ENCODE data around the gene CEMIP.

CEMIP gene

GRCh38 chr15:80946576-80946975, 167.4 kb downstream of the CEMIP start:
- no peak for DNase-seq (ENCODE audit: low read depth)
- H3K4me3 ChIP-seq (ENCODE audit: low read depth, low read length): no peak overlapping the region
- no peak for TF ChIP-seq CTCF (IDR thresholded peaks at IDR 0.05; ENCODE audit: control insufficient read depth, extremely low read depth, insufficient read depth)

GRCh38 chr15:80948651-80949292, 169.6 kb downstream of the CEMIP start:
- TF ChIP-seq CTCF (IDR thresholded peaks at IDR 0.05; ENCODE audit: control insufficient read depth, extremely low read depth, insufficient read depth): no peak
- DNase-seq (ENCODE audit: low read depth): no peak
- H3K4me3 ChIP-seq (ENCODE audit: low read depth, low read length): no peak overlapping the region

GRCh38 chr15:80949756-80950155, 170.6 kb downstream of the CEMIP start:
- H3K4me3 ChIP-seq (ENCODE audit: low read depth, low read length): no peak overlapping the region
- no peak for DNase-seq (ENCODE audit: low read depth)
- TF ChIP-seq CTCF (IDR thresholded peaks at IDR 0.05; ENCODE audit: control insufficient read depth, extremely low read depth, insufficient read depth): no peak

DNA sequence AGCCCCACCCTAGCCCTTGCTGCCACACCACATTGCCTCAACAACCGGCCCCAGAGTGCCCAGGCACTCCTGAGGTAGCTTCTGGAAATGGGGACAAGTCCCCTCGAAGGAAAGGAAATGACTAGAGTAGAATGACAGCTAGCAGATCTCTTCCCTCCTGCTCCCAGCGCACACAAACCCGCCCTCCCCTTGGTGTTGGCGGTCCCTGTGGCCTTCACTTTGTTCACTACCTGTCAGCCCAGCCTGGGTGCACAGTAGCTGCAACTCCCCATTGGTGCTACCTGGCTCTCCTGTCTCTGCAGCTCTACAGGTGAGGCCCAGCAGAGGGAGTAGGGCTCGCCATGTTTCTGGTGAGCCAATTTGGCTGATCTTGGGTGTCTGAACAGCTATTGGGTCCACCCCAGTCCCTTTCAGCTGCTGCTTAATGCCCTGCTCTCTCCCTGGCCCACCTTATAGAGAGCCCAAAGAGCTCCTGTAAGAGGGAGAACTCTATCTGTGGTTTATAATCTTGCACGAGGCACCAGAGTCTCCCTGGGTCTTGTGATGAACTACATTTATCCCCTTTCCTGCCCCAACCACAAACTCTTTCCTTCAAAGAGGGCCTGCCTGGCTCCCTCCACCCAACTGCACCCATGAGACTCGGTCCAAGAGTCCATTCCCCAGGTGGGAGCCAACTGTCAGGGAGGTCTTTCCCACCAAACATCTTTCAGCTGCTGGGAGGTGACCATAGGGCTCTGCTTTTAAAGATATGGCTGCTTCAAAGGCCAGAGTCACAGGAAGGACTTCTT, 171.3 kb downstream of the CEMIP start:
- TF ChIP-seq CTCF (IDR thresholded peaks at IDR 0.05; ENCODE audit: control insufficient read depth, extremely low read depth, insufficient read depth): no peak

DNA sequence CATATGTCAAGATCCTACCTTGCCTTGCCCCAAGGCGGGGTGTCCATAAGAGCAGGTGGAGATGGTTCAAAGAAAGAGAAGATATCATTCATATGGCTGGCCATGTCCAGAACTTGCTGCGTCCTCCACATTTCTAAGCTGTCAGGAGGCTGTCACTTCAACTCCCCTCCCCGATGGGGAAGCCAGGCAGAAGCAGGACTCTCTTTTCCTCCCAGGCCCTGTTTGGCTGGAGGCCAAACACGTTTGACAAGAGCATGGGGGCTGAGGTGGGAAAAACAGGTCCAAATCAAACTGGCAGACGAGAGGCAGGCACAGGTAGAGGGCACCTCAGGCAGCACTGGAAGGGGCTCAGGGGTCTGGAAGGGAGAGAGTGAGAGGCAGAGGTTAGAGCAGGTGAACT, 172.8 kb downstream of the CEMIP start:
- TF ChIP-seq CTCF (IDR thresholded peaks at IDR 0.05; ENCODE audit: control insufficient read depth, extremely low read depth, insufficient read depth): no peak

More for the DNA sequence above, 171.3 kb downstream of the CEMIP start:
- DNase-seq (ENCODE audit: low read depth): no peak
- no peak overlapping the region for H3K4me3 ChIP-seq (ENCODE audit: low read depth, low read length)

GRCh38 chr15:80953001-80953952, 174.1 kb downstream of the CEMIP start:
- no peak for TF ChIP-seq CTCF (IDR thresholded peaks at IDR 0.05; ENCODE audit: control insufficient read depth, extremely low read depth, insufficient read depth)
- no peak overlapping the region for H3K4me3 ChIP-seq (ENCODE audit: low read depth, low read length)
- DNase-seq (ENCODE audit: low read depth): no peak

More for the DNA sequence above, 172.8 kb downstream of the CEMIP start:
- DNase-seq (ENCODE audit: low read depth): no peak
- H3K4me3 ChIP-seq (ENCODE audit: low read depth, low read length): no peak overlapping the region

All from LNCaP clone FGC (cell line).